HCT116 (cell line): ENCODE measurements around the gene PAX5. TPM values are rescaled to one million over a fixed set of nuclear protein-coding genes. Genes with fewer than 3 reads are reported as not detected.

Source experiments
- ATAC-seq: fragments of 200-7000 bp; cut with Tn5 transposase; 2 replicates; pipeline ENCODE4 v1.9.1; 2020; ENCODE audit warnings: mild to moderate bottlenecking, moderate library complexity
- BruUV-seq: library from RNA; stranded (reverse); fragments of 400-500 nt; replicated peaks from 2 replicates; lab custom pipeline; 2021; lab: Mats Ljungman, UMichigan
- CTCF ChIA-PET: fragments of 300-600 bp; sonication (Branson Sonifier 250); formaldehyde crosslinking; loops from one replicate; lab custom pipeline; 2021; ENCODE audit warnings: antibody characterized with exemption; lab: Charles Lee
- POLR2A ChIA-PET: fragments of 300-600, 350-600 bp; sonication (Branson Sonifier 250); formaldehyde crosslinking; loops from one replicate; lab custom pipeline; 2021; ENCODE audit warnings: antibody characterized with exemption; lab: Charles Lee
- RAD21 ChIA-PET, 2 experiments: fragments of 300-600 bp; sonication (Branson Sonifier 250); formaldehyde crosslinking; loops; one replicate each; lab custom pipeline; 2023; ENCODE audit warnings: low total read pairs in 2 of 2; ENCODE audit not compliant: uncharacterized antibody in 2 of 2, unreplicated experiment in 2 of 2, low non-redundant PET in 1 of 2; lab: Charles Lee
- DNase-seq: peaks from one replicate; pipeline ENCODE4 v3.0.0-alpha.2; 2010; ENCODE audit warnings: low read depth, low spot score
- H2AFZ ChIP-seq: fragments of 200-600 bp; shearing (Covaris generic), sonication (generic); 2 replicates; pipeline ENCODE4 v1.6.1; 2017; ENCODE audit warnings: low read depth, mixed run types, mixed read lengths, antibody characterized with exemption, low read length; ENCODE audit not compliant: poor library complexity, severe bottlenecking
- H3K27ac ChIP-seq: 2 replicates; pipeline ENCODE4 v1.5.1; 2012; ENCODE audit warnings: low read depth, low read length
- H3K27me3 ChIP-seq: fragments of 200-600 bp; sonication (generic); 2 replicates; pipeline ENCODE4 v1.6.1; 2016; ENCODE audit warnings: mixed run types, low read length, mixed read lengths; ENCODE audit not compliant: insufficient read depth
- H3K36me3 ChIP-seq, 2 experiments: fragments of 200-500 bp in 1 of 2; fragments of 200-600 bp in 1 of 2; sonication (Bioruptor generic) in 1 of 2; sonication (generic) in 1 of 2; 2 replicates each; pipeline versions ENCODE4 v1.5.1 to v1.6.1; 2014 to 2016; ENCODE audit warnings: low read length in 2 of 2, inconsistent platforms in 1 of 2, mixed read lengths in 1 of 2, mixed run types in 1 of 2; ENCODE audit not compliant: insufficient read depth in 2 of 2, control insufficient read depth in 1 of 2
- H3K4me1 ChIP-seq, 2 experiments: fragments of 200-600 bp in 1 of 2; sonication (generic) in 1 of 2; 2 replicates each; pipeline versions ENCODE4 v1.5.1 to v1.6.1; 2012 to 2017; ENCODE audit warnings: low read length in 2 of 2, inconsistent platforms in 1 of 2, mild to moderate bottlenecking in 1 of 2, mixed read lengths in 1 of 2, mixed run types in 1 of 2, moderate library complexity in 1 of 2; ENCODE audit not compliant: insufficient read depth in 2 of 2, control insufficient read depth in 1 of 2
- H3K4me2 ChIP-seq: fragments of 200-600 bp; sonication (generic); 2 replicates; pipeline ENCODE4 v1.6.1; 2017; ENCODE audit warnings: mixed run types, low read length, mixed read lengths
- H3K4me3 ChIP-seq, 2 experiments: fragments of 200-600 bp in 1 of 2; sonication (generic) in 1 of 2; replicated peaks in 1 of 2; 2 replicates each; pipeline ENCODE4 v1.5.1; 2011 to 2016; ENCODE audit warnings: low read length in 2 of 2, control low read depth in 1 of 2, low read depth in 1 of 2, mild to moderate bottlenecking in 1 of 2, mixed read lengths in 1 of 2, mixed run types in 1 of 2
- H3K79me2 ChIP-seq: fragments of 200-600 bp; sonication (generic); 2 replicates; pipeline ENCODE4 v1.6.1; 2017; ENCODE audit warnings: mild to moderate bottlenecking, mixed run types, low read length, moderate library complexity, mixed read lengths; ENCODE audit not compliant: insufficient read depth
- H3K9ac ChIP-seq: fragments of 200-600 bp; sonication (generic); 2 replicates; pipeline ENCODE4 v1.6.1; 2016; ENCODE audit warnings: low read length, mixed read lengths
- H3K9me2 ChIP-seq: fragments of 200-600 bp; sonication (generic), shearing (Covaris generic); 2 replicates; pipeline ENCODE4 v1.6.1; 2017; ENCODE audit warnings: mixed run types, mild to moderate bottlenecking, moderate library complexity; ENCODE audit not compliant: insufficient read depth
- H3K9me3 ChIP-seq, 2 experiments: fragments of 200-500 bp in 1 of 2; fragments of 200-600 bp in 1 of 2; sonication (Bioruptor generic) in 1 of 2; sonication (generic) in 1 of 2; 2 replicates each; pipeline ENCODE4 v1.6.1; 2014 to 2017; ENCODE audit warnings: low read length in 2 of 2, mixed read lengths in 2 of 2, inconsistent platforms in 1 of 2, low read depth in 1 of 2, mild to moderate bottlenecking in 1 of 2, mixed run types in 1 of 2, moderate library complexity in 1 of 2; ENCODE audit not compliant: control insufficient read depth in 1 of 2, insufficient read depth in 1 of 2
- H4K20me1 ChIP-seq: fragments of 200-600 bp; sonication (generic), shearing (Covaris generic); 2 replicates; pipeline ENCODE4 v1.6.1; 2017; ENCODE audit warnings: mixed run types, mild to moderate bottlenecking, moderate library complexity; ENCODE audit not compliant: insufficient read depth
- CBX3 ChIP-seq: IDR thresholded peaks from 2 replicates; pipeline ENCODE4 v1.6.1; 2012; ENCODE audit warnings: low read depth
- EGR1 ChIP-seq: IDR thresholded peaks from 2 replicates; pipeline ENCODE4 v1.6.1; 2012; ENCODE audit warnings: low read depth
- ELF1 ChIP-seq: IDR thresholded peaks from 2 replicates; pipeline ENCODE4 v1.6.1; 2012; ENCODE audit warnings: low read depth, borderline replicate concordance
- EZH2 ChIP-seq: fragments of 200-600 bp; sonication (generic); IDR thresholded peaks from 2 replicates; pipeline ENCODE4 v1.6.1; 2017; ENCODE audit warnings: antibody characterized with exemption, mixed run types
- FOSL1 ChIP-seq: IDR thresholded peaks from 2 replicates; pipeline ENCODE4 v1.6.1; 2012; ENCODE audit warnings: low read depth
- JUND ChIP-seq: IDR thresholded peaks from 2 replicates; pipeline ENCODE4 v1.6.1; 2012
- MAX ChIP-seq: IDR thresholded peaks from 2 replicates; pipeline ENCODE4 v1.6.1; 2012
- POLR2A ChIP-seq: IDR thresholded peaks from 2 replicates; pipeline ENCODE4 v1.7.0; 2011; ENCODE audit warnings: borderline replicate concordance; ENCODE audit not compliant: insufficient read depth, insufficient read length; ENCODE audit errors: extremely low read depth
- POLR2AphosphoS5 ChIP-seq: IDR thresholded peaks from 2 replicates; pipeline ENCODE4 v1.6.1; 2011; ENCODE audit warnings: mild to moderate bottlenecking, low read depth, low read length, moderate library complexity
- RAD21 ChIP-seq: IDR thresholded peaks from 2 replicates; pipeline ENCODE4 v1.6.1; 2012; ENCODE audit warnings: low read depth, mild to moderate bottlenecking
- SIN3A ChIP-seq: IDR thresholded peaks from 2 replicates; pipeline ENCODE4 v1.6.1; 2012; ENCODE audit warnings: low read depth
- SP1 ChIP-seq: IDR thresholded peaks from 2 replicates; pipeline ENCODE4 v1.6.1; 2012; ENCODE audit warnings: low read depth
- TCF7L2 ChIP-seq: IDR thresholded peaks from 2 replicates; pipeline ENCODE4 v1.7.0; 2011; ENCODE audit warnings: borderline replicate concordance, inconsistent platforms; ENCODE audit not compliant: insufficient read depth, insufficient read length; ENCODE audit errors: extremely low read depth
- YY1 ChIP-seq: IDR thresholded peaks from 2 replicates; pipeline ENCODE4 v1.6.1; 2011; ENCODE audit warnings: low read length, low read depth, moderate library complexity, mild to moderate bottlenecking; ENCODE audit not compliant: insufficient replicate concordance; ENCODE audit errors: extremely low read depth
- ZFX ChIP-seq: fragments of 450-650 bp; IDR thresholded peaks from 2 replicates; pipeline ENCODE4 v1.6.1; 2017
- ZNF274 ChIP-seq: fragments of 200-500 bp; sonication (Bioruptor generic); IDR thresholded peaks from 2 replicates; pipeline ENCODE4 v1.6.1; 2014; ENCODE audit warnings: mild to moderate bottlenecking, low read depth, low read length, inconsistent platforms
- intact Hi-C: fragments of 100-400 bp; cut with micrococcal nuclease; formaldehyde crosslinking; loops from 2 replicates; pipeline ENCODE4 v1.10.0; 2022
- total RNA-seq: library from RNA; stranded (reverse); gene quantifications from one replicate; pipeline ENCODE4 v1.2.1, GENCODE V29; 2021; ENCODE audit not compliant: unreplicated experiment
- TF ChIP-seq, protein P1 (sequence below), 3 experiments: fragments of 200-600 bp in 1 of 3; sonication (generic) in 1 of 3; IDR thresholded peaks in 2 of 3; conservative IDR thresholded peaks in 1 of 3; 2 replicates each; pipeline ENCODE4 v1.5.1; 2012 to 2017; ENCODE audit warnings: low read depth in 2 of 3, low read length in 2 of 3, antibody characterized with exemption in 1 of 3, borderline replicate concordance in 1 of 3, control low read depth in 1 of 3, mild to moderate bottlenecking in 1 of 3, mixed read lengths in 1 of 3, mixed run types in 1 of 3, moderate library complexity in 1 of 3; ENCODE audit not compliant: insufficient read depth in 1 of 3

PAX5 gene
- total RNA-seq, 1 experiment from 2014 or later: 0.17 TPM

DNA sequence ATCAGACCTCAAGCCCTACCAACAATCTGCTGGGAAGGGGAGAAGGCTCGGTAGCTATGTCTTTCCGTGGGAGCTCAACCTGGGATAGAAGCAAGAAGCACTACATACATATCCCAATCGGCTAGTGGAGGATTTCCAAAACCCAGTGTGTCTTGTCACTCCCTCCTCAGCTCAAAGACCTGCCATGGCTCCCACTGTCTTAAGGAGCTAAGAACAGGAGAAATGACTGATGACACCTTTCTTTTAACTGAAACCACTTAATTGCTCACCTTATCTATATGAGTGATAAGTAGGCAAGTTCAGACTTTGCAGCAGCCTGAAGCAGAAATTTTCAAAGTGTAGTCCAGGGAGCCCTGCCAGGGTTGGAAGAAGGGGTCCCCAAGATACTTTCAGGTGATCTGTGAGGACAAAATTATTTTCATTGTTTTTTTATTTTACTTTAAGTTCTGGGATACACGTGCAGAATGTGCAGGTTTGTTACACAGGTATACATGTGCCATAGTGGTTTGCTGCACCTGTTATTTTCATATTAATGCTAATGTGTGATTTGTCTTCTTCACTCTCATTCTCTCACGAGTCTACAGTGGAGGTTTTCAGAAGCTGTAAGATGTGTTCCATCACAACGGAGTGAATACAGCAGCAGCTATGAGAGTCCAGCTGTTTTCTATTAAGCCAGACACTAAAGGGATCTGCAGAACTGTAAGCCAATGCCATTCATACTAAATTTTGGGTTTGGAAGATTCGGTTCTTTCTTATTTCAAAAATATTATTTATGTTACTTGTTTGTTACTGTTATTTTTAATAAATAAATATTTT is 41.4 kb downstream of the PAX5 start:
- CTCF ChIA-PET: interaction anchor here (0.6 to 8.2 kb wide), 3 partner anchors 10 to 119 kb away, joined by 3 to 148 read pairs (median 3); no protein-coding TSS in a partner anchor
- intact Hi-C loops: loop anchor here (5.0 kb wide), 1 partner anchor 360 kb away; no protein-coding TSS in a partner anchor
- H3K36me3 ChIP-seq: no peaks in the 10 kb centered on the region

More for the DNA sequence above, 41.4 kb downstream of the PAX5 start:
- Histone ChIP-seq H3K9me3 (peaks cover 0 to 6% of the 10 kb centered on the region in 2 experiments; a peak in 1 of 4 replicates), H3K9ac (no peak overlapping the region), H3K9me2 (no peaks in the 10 kb centered on the region), H2AFZ (no peak overlapping the region), H3K4me3 (no peak overlapping the region), H3K79me2 (no peaks in the 10 kb centered on the region), H3K4me1 (peaks cover 0 to 5% of the 10 kb centered on the region in 2 experiments; a peak in 2 of 4 replicates), H3K4me2 (no peak overlapping the region), H4K20me1 (no peaks in the 10 kb centered on the region), H3K27ac (no peak overlapping the region), H3K27me3 (no peaks in the 10 kb centered on the region)
- RAD21 ChIA-PET: interaction anchor here (1.0 to 2.8 kb wide), 3 partner anchors 119 to 122 kb away, joined by 3 to 16 read pairs (median 15); no protein-coding TSS in a partner anchor
- no TSS peak for BruUV-seq
- DNase-seq: no peak
- POLR2A ChIA-PET: interaction anchor here (0.6 kb wide), 1 partner anchor 120 kb away, joined by 3 read pairs; no protein-coding TSS in a partner anchor
- ATAC-seq: no peak
- TF ChIP-seq, protein P1, sequence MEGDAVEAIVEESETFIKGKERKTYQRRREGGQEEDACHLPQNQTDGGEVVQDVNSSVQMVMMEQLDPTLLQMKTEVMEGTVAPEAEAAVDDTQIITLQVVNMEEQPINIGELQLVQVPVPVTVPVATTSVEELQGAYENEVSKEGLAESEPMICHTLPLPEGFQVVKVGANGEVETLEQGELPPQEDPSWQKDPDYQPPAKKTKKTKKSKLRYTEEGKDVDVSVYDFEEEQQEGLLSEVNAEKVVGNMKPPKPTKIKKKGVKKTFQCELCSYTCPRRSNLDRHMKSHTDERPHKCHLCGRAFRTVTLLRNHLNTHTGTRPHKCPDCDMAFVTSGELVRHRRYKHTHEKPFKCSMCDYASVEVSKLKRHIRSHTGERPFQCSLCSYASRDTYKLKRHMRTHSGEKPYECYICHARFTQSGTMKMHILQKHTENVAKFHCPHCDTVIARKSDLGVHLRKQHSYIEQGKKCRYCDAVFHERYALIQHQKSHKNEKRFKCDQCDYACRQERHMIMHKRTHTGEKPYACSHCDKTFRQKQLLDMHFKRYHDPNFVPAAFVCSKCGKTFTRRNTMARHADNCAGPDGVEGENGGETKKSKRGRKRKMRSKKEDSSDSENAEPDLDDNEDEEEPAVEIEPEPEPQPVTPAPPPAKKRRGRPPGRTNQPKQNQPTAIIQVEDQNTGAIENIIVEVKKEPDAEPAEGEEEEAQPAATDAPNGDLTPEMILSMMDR (IDR thresholded peaks at IDR 0.05 in 2 of 3, conservative IDR thresholded peaks at IDR 0.05 in 1 of 3; ENCODE audit: borderline replicate concordance in 1 of 3, insufficient read depth in 1 of 3, low read depth in 2 of 3, low read length in 2 of 3): no peak
- TF ChIP-seq FOSL1 (no peak), RAD21 (no peak), CBX3 (no peak), MAX (no peak), POLR2A (no peak), EZH2 (no peak), SIN3A (no peak), SP1 (no peak), ELF1 (no peak), EGR1 (no peak), JUND (no peak), TCF7L2 (no peak), YY1 (no peak), ZNF274 (no peak), POLR2AphosphoS5 (no peak), ZFX (no peak)
